CD4-positive, alpha-beta memory T cell (primary cell): ENCODE results near the gene GAB2. TPM values are rescaled to one million over a fixed set of nuclear protein-coding genes. Genes with fewer than 3 reads are reported as not detected.

Experiments used
- CTCF ChIA-PET: fragments of 350-600 bp; sonication (Branson Sonifier 250); formaldehyde crosslinking; loops from one replicate; lab custom pipeline; 2021; ENCODE audit warnings: inconsistent platforms; ENCODE audit not compliant: partially characterized antibody; lab: Charles Lee
- POLR2A ChIA-PET: fragments of 350-600 bp; sonication (Branson Sonifier 250); formaldehyde crosslinking; loops from one replicate; lab custom pipeline; 2021; ENCODE audit not compliant: partially characterized antibody; lab: Charles Lee
- DNase-seq, 5 donors: peaks; one replicate each; pipeline versions ENCODE4 v3.0.0 to v3.0.0-alpha.2; 2020 to 2022; ENCODE audit warnings: mixed read lengths in 1 of 5
- H3K27ac ChIP-seq: one replicate; pipeline ENCODE4 v1.7.0; 2013; ENCODE audit warnings: low read depth, low read length
- H3K27me3 ChIP-seq: 2 replicates; pipeline ENCODE4 v1.7.0; 2013; ENCODE audit warnings: mild to moderate bottlenecking, low read length, moderate library complexity; ENCODE audit not compliant: insufficient read depth
- H3K36me3 ChIP-seq: 2 replicates; pipeline ENCODE4 v1.7.0; 2013; ENCODE audit warnings: mild to moderate bottlenecking, low read length, moderate library complexity; ENCODE audit not compliant: insufficient read depth
- H3K4me1 ChIP-seq: 2 replicates; pipeline ENCODE4 v1.7.0; 2013; ENCODE audit warnings: mild to moderate bottlenecking, low read length, moderate library complexity; ENCODE audit not compliant: insufficient read depth
- H3K4me3 ChIP-seq, 2 donors: one replicate each; pipeline ENCODE4 v1.7.0; 2013; ENCODE audit warnings: low read length in 2 of 2, mild to moderate bottlenecking in 1 of 2
- H3K9me3 ChIP-seq, 2 donors: one replicate each; pipeline ENCODE4 v1.7.0; 2013; ENCODE audit warnings: low read length in 2 of 2, control low read depth in 1 of 2; ENCODE audit not compliant: control insufficient read depth in 1 of 2
- H3K27ac Mint-ChIP-seq, 7 donors: one replicate each; pipeline ENCODE4 v1.8.0; 2020 to 2021; ENCODE audit warnings: mixed read lengths in 7 of 7, mild to moderate bottlenecking in 6 of 7, inconsistent platforms in 3 of 7, moderate library complexity in 3 of 7
- H3K27me3 Mint-ChIP-seq, 2 donors: one replicate each; pipeline ENCODE4 v1.8.0; 2020 to 2021; ENCODE audit warnings: mixed read lengths in 2 of 2
- H3K36me3 Mint-ChIP-seq, 2 donors: one replicate each; pipeline ENCODE4 v1.8.0; 2020 to 2021; ENCODE audit warnings: mixed read lengths in 2 of 2, inconsistent platforms in 1 of 2, mild to moderate bottlenecking in 1 of 2
- H3K4me1 Mint-ChIP-seq, 4 donors: one replicate each; pipeline ENCODE4 v1.8.0; 2020 to 2021; ENCODE audit warnings: mixed read lengths in 4 of 4, mild to moderate bottlenecking in 1 of 4
- H3K4me3 Mint-ChIP-seq, 8 donors: one replicate each; pipeline ENCODE4 v1.8.0; 2020 to 2021; ENCODE audit warnings: mixed read lengths in 8 of 8, mild to moderate bottlenecking in 7 of 8, moderate library complexity in 6 of 8, inconsistent platforms in 3 of 8
- H3K9me3 Mint-ChIP-seq, 8 donors: one replicate each; pipeline ENCODE4 v1.8.0; 2020 to 2021; ENCODE audit warnings: mixed read lengths in 8 of 8, mild to moderate bottlenecking in 5 of 8, inconsistent platforms in 3 of 8, moderate library complexity in 1 of 8
- intact Hi-C: fragments of 100-400 bp; cut with micrococcal nuclease; formaldehyde crosslinking; loops from one replicate; pipeline ENCODE4 v1.15.1; 2023
- polyA plus RNA-seq, 2 donors: library from polyadenylated mRNA; unstranded; fragments of 300-500 nt; fragmentation: Illumina TruSeq; gene quantifications; one replicate each; pipeline ENCODE4 v1.2.3, GENCODE V29; 2021
- total RNA-seq, 2 experiments: library from RNA; stranded (reverse); gene quantifications; one replicate each; pipeline ENCODE4 v1.2.3, GENCODE V29; 2021

Gene GAB2
- total and polyA plus RNA-seq, 4 experiments from 2014 or later, result 0.05 to 6.7 (median 3.1) TPM

DNA sequence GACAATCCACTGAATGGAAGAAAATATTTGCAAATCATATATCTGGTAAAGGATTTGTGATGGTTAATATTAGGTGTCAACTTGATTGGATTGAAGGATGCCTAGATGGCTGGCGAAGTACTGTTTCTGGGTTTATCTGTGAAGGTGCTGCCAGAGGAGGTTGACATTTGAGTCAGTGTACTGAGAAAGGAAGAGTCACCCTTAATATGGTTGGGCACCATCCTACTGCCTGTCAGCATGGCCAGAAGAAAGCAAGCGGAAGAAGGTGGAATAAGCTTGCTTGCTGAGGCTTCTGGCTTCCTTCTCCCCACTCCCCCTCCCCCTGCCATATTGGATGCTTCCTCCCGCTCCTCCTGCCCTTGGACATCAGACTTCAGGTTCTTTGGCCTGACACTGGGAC, 101.9 kb downstream of the GAB2 start:
- H3K4me3 Mint-ChIP-seq, result no peak overlapping the region
- H3K27me3 Mint-ChIP-seq, result no peaks in the 10 kb centered on the region
- DNase-seq, result no peak
- H3K9me3 Mint-ChIP-seq, result no peaks in the 10 kb centered on the region
- no peaks in the 10 kb centered on the region for H3K4me1 ChIP-seq
- H3K27me3 ChIP-seq, result no peaks in the 10 kb centered on the region
- peaks cover 0 to 8% (median 0%) of the 10 kb centered on the region in 4 donors for H3K4me1 Mint-ChIP-seq
- no peaks in the 10 kb centered on the region for H3K9me3 ChIP-seq
- CTCF ChIA-PET, result no interaction called here
- POLR2A ChIA-PET, result no interaction called here
- intact Hi-C loops, result no loop called here
- no peak overlapping the region for H3K27ac ChIP-seq
- H3K36me3 Mint-ChIP-seq, result no peaks in the 10 kb centered on the region
- H3K36me3 ChIP-seq, result no peaks in the 10 kb centered on the region
- H3K27ac Mint-ChIP-seq, result no peak overlapping the region
- H3K4me3 ChIP-seq, result no peak overlapping the region

DNA sequence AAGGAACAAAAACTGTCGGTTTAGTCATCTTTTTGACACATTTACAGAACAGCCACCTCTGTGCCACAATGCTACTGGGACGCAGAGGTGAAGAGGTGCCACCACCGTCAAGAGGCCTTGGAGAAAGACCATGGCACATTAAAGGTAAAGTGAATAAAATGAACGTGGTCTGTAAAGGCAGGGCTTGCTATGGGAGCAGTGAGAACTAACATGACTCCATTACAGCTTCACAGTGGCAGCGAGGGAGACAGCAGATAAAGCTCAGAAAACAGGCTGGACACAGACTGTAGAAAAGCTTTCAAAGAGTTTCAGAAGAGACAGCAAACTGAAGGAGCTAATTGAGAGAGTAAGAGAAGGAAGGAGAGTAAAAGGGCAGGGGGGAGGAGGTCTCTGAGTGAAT, 102.9 kb downstream of the GAB2 start:
- Histone ChIP-seq H3K4me1 (no peaks in the 10 kb centered on the region), H3K4me3 (no peak overlapping the region), H3K27ac (no peak overlapping the region), H3K9me3 (no peaks in the 10 kb centered on the region), H3K27me3 (no peaks in the 10 kb centered on the region), H3K36me3 (no peaks in the 10 kb centered on the region)
- Mint-ChIP-seq H3K9me3 (no peaks in the 10 kb centered on the region), H3K27ac (no peak overlapping the region), H3K4me3 (no peak overlapping the region), H3K36me3 (no peaks in the 10 kb centered on the region), H3K27me3 (no peaks in the 10 kb centered on the region), H3K4me1 (peaks cover 0 to 8% (median 0%) of the 10 kb centered on the region in 4 donors)
- POLR2A ChIA-PET, result no interaction called here
- intact Hi-C loops, result no loop called here
- CTCF ChIA-PET, result no interaction called here
- no peak for DNase-seq

DNA sequence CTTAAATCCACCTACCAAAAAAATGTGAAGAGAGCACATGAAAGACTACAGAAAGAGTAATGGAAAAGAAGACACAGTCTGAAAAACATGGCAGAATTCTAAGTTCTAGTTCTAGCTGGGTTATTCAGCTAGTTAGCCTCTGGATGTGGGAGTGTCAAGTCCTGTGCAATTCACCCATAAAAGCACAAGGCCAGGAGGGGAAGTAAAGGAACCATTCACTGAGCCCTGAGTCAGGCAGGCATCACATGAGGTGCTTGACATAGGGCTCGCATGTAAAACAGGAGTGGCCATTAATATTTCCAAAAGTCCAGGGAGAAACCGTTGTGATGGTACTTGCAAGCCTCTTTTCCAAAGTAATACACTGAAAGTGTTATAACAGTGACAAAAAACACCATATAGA, 103.7 kb downstream of the GAB2 start:
- H3K36me3 ChIP-seq, result no peaks in the 10 kb centered on the region
- Mint-ChIP-seq H3K4me3 (no peak overlapping the region), H3K9me3 (no peaks in the 10 kb centered on the region), H3K36me3 (no peaks in the 10 kb centered on the region), H3K4me1 (peaks cover 0 to 8% (median 0%) of the 10 kb centered on the region in 4 donors), H3K27me3 (no peaks in the 10 kb centered on the region), H3K27ac (no peak overlapping the region)
- intact Hi-C loops, result no loop called here
- H3K9me3 ChIP-seq, result no peaks in the 10 kb centered on the region
- H3K27ac ChIP-seq, result no peak overlapping the region
- H3K4me3 ChIP-seq, result no peak overlapping the region
- CTCF ChIA-PET, result no interaction called here
- no peaks in the 10 kb centered on the region for H3K4me1 ChIP-seq
- POLR2A ChIA-PET, result no interaction called here
- no peaks in the 10 kb centered on the region for H3K27me3 ChIP-seq
- no peak for DNase-seq

DNA sequence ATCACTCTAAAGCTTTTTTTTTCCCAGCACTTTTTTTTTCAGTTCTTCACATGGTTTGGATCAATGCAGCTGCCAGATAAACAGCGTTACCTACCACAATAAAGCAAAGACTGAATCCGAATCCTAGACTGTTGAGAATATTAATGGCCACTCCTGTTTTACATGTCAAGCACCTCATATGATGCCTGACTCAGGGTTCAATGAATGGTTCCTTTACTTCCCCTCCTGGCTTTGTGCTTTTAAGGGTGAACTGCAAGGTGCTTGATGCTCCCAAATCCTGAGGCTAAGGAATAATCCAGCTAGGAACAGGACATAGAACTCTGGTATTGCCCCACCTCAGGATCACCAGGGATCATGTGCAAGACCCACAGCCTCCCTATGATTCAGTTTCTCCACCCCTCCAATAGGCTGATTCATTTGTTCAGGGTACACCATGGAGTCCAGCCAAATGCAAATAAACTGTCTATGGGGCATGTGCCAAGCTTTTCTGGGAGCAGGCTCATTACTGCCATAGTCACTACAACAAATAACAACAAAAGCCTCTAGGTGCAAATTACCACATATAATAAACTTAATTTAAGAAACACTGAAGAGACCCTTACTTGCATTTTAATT, 104.3 kb downstream of the GAB2 start:
- ChIA-PET POLR2A (no interaction called here), CTCF (no interaction called here)
- Mint-ChIP-seq H3K4me1 (peaks cover 0 to 8% (median 0%) of the 10 kb centered on the region in 4 donors), H3K27me3 (no peaks in the 10 kb centered on the region), H3K9me3 (no peaks in the 10 kb centered on the region), H3K27ac (peak overlapping the region in 1 of 7 donors; percentile 32), H3K36me3 (no peaks in the 10 kb centered on the region), H3K4me3 (no peak overlapping the region)
- Histone ChIP-seq H3K4me3 (no peak overlapping the region), H3K27ac (no peak overlapping the region), H3K27me3 (no peaks in the 10 kb centered on the region), H3K36me3 (no peaks in the 10 kb centered on the region), H3K4me1 (no peaks in the 10 kb centered on the region), H3K9me3 (no peaks in the 10 kb centered on the region)
- intact Hi-C loops, result no loop called here
- DNase-seq, result no peak

DNA sequence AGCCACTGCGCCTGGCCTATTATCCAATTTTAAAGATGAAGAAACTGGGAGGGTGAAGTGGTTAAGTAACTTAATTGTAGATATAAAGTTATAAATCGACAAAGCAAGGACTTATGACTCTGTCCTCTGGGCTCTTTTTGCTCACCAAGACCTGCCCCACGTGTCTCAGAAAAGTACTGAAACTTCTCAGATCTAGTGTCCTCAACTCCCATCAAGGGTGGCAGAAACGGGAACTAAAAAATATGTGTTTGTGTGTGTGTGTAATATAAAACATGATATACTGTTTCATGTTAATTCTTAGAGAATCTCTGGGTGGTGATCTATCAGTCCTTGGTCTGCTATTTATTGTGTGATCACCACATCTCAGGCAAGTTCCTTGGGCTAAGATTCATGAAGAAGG, 104.9 kb downstream of the GAB2 start:
- Mint-ChIP-seq H3K27ac (no peak overlapping the region), H3K4me3 (no peak overlapping the region), H3K36me3 (no peaks in the 10 kb centered on the region), H3K4me1 (peaks cover 0 to 8% (median 0%) of the 10 kb centered on the region in 4 donors), H3K9me3 (no peaks in the 10 kb centered on the region), H3K27me3 (no peaks in the 10 kb centered on the region)
- intact Hi-C loops, result no loop called here
- ChIA-PET CTCF (no interaction called here), POLR2A (no interaction called here)
- Histone ChIP-seq H3K27me3 (no peaks in the 10 kb centered on the region), H3K9me3 (no peaks in the 10 kb centered on the region), H3K4me1 (no peaks in the 10 kb centered on the region), H3K4me3 (no peak overlapping the region), H3K27ac (no peak overlapping the region), H3K36me3 (no peaks in the 10 kb centered on the region)
- no peak for DNase-seq

DNA sequence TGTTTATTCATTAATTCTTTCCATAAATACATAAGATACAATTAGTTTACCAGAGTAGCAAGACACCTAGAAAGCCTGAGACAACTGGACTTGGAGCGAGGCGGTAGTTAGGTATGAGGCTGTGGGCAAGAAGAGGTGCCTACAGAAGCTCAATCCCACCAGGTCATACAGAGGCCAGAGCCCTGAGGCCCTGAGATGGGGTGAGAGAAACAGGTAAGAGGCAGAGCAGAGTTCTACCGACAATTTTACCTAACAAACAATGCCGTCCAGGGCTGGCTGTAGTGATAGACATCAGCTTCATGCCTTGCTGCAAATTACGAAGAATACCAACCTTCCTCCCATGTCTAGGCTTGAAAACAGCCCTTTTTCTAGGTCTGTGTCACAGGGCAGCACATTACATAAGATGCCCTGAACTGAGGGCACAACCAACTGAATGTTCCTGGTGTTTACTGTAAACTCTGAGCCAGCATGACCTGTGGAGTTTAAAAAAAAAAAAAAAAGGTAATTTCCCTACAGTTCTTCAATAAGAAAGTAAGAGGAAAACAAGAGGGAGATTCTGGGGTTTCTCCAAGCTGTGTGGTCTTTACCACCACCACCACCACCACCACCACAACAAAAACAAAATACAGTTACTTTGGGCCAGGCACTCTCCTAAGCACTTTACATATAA, 105.8 kb downstream of the GAB2 start:
- POLR2A ChIA-PET, result interaction anchor here (0.9 kb wide), 1 partner anchor 14 kb away, joined by 4 read pairs; no protein-coding TSS in a partner anchor
- Mint-ChIP-seq H3K4me3 (no peak overlapping the region), H3K4me1 (peaks cover 0 to 8% (median 0%) of the 10 kb centered on the region in 4 donors), H3K36me3 (no peaks in the 10 kb centered on the region), H3K9me3 (no peaks in the 10 kb centered on the region), H3K27me3 (no peaks in the 10 kb centered on the region), H3K27ac (no peak overlapping the region)
- CTCF ChIA-PET, result no interaction called here
- Histone ChIP-seq H3K36me3 (no peaks in the 10 kb centered on the region), H3K9me3 (no peaks in the 10 kb centered on the region), H3K4me3 (no peak overlapping the region), H3K27me3 (no peaks in the 10 kb centered on the region), H3K4me1 (no peaks in the 10 kb centered on the region), H3K27ac (no peak overlapping the region)
- intact Hi-C loops, result no loop called here
- DNase-seq, result no peak

DNA sequence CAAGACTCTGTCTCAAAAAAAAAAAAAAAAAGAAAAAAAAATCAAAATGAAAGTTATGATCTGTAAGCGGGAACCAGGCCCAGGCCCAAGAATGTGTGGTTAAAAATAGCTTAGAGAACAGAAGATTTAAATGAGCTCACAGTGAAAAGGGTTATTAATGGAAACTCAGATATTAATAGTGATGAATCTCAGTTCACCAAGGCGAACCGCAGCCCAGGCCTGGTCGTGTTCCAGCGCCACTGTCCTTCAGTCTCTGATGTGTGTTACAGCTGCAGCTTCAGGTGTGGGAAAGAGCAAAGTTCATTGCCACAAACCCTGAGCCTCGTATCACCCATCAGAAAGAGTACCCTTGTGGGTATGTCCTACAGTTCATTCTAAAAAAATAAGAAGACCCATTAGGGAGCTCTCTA, 107.1 kb downstream of the GAB2 start:
- Histone ChIP-seq H3K27me3 (no peaks in the 10 kb centered on the region), H3K27ac (no peak overlapping the region), H3K9me3 (no peaks in the 10 kb centered on the region), H3K4me1 (no peaks in the 10 kb centered on the region), H3K4me3 (no peak overlapping the region), H3K36me3 (no peaks in the 10 kb centered on the region)
- no peak overlapping the region for H3K4me3 Mint-ChIP-seq
- DNase-seq, result no peak
- CTCF ChIA-PET, result no interaction called here
- no peaks in the 10 kb centered on the region for H3K36me3 Mint-ChIP-seq
- POLR2A ChIA-PET, result interaction anchor here (0.9 kb wide), 1 partner anchor 16 kb away, joined by 4 read pairs; no protein-coding TSS in a partner anchor
- no peaks in the 10 kb centered on the region for H3K27me3 Mint-ChIP-seq
- intact Hi-C loops, result no loop called here
- H3K9me3 Mint-ChIP-seq, result no peaks in the 10 kb centered on the region
- no peak overlapping the region for H3K27ac Mint-ChIP-seq
- peaks cover 0 to 8% (median 0%) of the 10 kb centered on the region in 4 donors for H3K4me1 Mint-ChIP-seq
